ENCODE results near the gene ANXA7.
"Not testable (repeated sequence)": the region's sequence is repeated elsewhere in the genome, so short reads cannot be mapped to it uniquely, and the experiment has no call there.

ANXA7 gene

DNA sequence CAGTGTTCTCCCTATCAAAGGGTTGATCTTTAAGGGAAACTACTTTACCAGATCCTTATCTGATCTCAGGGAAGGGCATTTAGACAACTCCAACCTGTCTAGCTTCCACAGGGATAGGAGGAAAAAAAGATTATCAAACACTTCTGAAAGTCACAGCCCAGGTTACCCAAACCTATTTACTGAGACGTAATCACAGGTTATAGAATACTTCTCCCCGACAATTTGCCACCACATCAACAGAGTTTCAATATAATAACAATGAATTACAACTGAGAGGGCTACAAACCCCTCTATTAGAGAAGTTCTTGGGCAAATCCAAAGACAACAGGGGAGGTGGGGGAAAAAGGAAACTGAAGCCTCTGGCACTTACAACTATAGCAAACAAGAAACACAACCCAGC, 81.5 kb downstream of the ANXA7 start:
- no peak for DNase-seq

DNA sequence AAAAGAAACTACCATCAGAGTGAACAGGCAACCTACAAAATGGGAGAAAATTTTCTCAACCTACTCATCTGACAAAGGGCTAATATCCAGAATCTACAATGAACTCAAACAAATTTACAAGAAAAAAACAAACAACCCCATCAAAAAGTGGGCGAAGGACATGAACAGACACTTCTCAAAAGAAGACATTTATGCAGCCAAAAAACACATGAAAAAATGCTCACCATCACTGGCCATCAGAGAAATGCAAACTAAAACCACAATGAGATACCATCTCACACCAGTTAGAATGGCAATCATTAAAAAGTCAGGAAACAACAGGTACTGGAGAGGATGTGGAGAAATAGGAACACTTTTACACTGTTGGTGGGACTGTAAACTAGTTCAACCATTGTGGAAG, 85.3 kb downstream of the ANXA7 start:
- DNase-seq: not testable (repeated sequence)

DNA sequence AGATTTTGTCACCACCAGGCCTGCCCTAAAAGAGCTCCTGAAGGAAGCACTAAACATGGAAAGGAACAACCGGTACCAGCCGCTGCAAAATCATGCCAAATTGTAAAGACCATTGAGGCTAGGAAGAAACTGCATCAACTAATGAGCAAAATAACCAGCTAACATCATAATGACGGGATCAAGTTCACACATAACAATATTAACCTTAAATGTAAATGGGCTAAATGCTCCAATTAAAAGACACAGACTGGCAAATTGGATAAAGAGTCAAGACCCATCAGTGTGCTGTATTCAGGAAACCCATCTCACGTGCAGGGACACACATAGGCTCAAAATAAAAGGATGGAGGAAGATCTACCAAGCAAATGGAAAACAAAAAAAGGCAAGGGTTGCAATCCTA, 88.6 kb downstream of the ANXA7 start:
- not testable (repeated sequence) for DNase-seq
